CD4-positive, alpha-beta T cell treated with Interleukin-21 for 1 hour (primary cell): ENCODE measurements around the gene OR2V2.

Source experiments
- DNase-seq: peaks from one replicate; pipeline ENCODE4 v3.0.0-alpha.2; 2020

Gene OR2V2

DNA sequence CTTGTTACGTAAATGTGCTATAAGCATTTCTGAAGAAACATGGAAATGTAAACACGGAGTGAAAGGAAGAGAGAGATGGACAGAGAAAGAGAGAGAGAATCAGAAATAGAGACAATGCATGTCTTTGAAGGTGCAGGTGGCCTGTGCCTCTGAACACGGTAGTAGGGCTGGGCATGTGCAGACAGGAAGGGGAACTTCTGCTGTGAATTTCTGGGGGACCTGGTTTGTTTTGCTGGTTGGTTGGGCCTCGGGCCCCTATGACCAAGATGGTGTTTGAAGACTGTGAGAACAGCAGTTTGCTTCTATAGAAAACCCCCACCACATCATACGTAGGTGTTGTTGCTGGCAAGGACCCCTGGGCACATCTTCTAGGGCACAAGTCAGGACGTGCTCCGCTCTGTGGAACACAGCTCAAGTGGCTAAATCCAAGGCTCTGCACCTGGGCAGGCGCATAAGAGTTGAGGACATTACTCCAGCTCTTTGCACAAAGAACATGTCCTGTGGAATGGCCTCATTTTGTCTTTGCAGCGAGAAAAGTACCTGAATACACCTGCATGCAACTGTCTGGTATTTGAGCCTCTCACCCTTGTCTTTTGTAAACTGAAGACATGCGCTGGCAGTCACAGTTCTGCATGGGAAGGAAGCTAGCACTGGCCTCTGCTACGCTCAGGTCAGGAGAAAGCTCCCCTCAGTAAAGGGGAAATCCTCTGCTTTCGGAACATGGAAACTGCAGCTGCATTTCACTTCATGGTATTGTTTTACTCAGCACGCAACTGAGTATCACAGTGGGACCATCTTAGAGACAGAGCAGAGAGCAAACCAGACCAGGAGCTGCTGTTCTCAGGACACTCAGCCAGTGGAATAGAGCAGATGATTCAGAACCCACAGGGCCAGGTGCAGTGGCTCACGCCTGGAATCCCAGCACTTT lies 2.7 kb downstream of the OR2V2 start:
- no peak for DNase-seq

DNA sequence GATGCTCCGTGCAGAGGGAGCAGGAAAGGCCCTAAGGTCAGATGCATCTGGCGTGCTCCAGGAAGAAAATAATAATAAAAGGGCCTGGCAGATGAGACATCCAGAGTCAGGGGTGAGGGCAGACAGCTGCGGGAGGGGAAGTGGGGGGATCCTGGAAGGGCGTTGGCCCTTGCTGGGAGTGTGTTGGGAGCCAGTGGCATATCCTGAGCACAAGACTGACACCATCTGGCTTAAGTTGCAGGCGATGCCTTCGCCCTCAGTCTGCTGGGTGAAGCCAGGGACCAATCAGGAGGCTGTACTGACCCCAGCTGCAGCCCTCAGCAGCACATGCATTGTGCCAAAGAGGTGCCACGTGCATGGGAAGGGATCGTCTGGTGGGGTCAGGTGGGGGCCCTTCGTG lies 3.8 kb downstream of the OR2V2 start:
- no peak for DNase-seq

- DNase-seq = no peak
Observed at GRCh38 chr5:181152406-181152805, 5.0 kb downstream of the OR2V2 start.

DNA sequence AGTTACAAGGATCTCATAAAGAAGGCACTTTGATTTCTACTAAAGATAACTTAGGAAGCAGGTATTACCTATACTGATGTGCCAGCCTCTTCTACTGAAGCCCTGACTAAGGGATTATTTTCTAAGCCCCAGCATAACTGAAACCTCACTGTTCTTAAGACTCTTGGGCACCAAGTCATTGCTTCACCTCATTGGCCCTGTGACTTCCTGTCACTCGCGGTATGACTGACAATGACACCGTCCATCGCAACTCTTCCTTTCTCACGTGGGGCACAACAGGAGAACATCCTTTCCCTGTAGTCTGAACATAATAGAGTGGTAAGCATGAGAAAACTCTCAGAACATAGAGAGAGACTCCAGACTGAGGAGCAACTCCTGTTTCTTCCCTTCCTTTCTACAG lies 6.4 kb downstream of the OR2V2 start:
- DNase-seq = no peak

GRCh38 chr5:181156758-181157157 lies 9.4 kb downstream of the OR2V2 start:
- no peak for DNase-seq

DNA sequence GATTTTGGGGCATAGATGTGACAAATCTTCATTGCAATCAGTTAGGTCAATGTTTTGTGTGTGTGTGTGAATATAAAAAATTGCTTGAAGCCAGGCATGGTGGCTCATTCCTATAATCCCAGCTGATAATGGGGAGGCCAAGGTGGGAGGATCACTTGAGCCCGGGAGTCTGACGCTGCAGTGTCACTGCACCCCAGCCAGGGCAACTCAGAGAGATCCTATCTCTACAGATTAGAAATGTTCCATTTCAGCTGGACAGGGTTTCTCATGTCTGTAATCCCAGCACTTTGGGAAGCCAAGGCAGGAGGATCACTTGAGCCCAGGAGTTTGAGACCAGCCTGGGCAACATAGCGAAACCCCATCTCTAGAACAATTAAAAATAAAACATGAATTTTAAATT lies 11.5 kb downstream of the OR2V2 start:
- DNase-seq = no peak

DNA sequence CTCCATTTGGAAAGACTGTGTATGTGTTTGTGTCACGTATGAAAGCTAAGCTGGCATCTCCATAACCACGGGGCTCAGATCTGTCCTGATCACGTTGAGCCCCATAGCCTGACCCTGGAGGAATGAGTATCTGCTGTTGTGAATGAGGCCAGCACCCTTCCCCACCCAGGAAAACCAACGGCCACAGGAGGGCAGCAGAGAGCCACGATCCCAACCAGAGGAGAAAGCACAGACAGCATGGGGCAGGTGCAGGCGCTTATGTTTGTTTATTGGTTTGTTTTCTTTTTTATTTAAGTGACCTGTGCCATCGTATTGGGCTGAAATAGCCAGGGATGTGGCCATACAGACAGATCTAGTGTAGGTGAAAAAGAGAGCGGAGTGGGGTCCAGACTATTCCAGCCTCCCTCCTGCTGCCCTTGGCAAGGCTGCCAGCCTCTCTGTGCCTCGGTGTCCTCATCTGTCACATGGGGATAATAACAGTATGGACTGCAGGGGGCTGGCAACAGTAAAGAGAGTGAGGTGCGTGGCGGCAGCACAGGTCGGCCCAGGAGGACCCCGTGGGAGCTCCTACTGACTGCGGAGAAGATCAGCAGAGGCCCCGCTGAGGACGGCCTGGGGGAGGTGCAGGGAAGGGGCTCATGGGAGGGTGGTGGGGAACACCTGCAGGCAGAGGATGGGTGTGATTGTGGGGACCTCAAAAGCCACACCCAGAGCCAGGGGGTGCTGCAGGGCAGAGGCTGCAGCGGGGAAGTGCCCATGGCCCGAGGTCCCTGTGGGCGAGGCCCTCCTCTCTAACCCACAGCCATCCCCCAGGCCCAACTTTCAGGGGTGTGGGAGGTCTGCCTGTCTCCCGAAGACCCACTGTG lies 12.1 kb downstream of the OR2V2 start:
- DNase-seq = peak; percentile 91

- DNase-seq = peak; percentile 88
Observed at GRCh38 chr5:181160152-181160754, 12.9 kb downstream of the OR2V2 start.

GRCh38 chr5:181160755-181161533 lies 13.6 kb downstream of the OR2V2 start:
- DNase-seq = peak; percentile 75

DNA sequence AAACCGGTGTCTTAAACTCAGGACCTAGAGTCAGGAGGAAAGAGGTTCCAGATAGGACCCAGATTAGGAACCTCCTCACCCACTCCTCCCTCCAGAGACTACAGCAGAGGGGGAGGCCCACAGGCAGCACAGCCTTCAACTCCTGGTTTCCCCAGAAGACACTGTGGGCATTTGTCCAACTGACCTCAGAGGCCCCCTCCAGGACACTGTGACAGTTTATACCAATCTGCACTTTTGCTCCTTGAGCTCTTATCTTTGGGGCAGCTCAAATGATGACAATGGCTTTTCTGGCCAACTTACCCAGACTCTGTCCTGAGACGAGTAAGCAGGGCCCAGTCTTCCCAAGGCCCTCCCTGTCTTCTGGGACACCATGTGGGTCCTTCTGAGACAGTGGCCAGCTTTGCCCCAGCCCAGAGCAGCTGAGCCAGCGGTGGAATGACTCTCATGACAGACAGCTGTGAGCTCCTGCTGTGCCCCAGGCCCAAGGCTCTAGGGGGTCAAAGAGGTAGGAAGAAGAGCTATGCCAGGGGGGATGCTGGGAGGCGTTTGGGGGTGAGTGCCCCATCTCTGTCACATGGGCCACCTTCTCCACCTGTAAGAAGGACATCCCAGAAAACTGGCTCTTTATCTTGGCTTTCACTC lies 14.3 kb downstream of the OR2V2 start:
- no peak for DNase-seq

DNA sequence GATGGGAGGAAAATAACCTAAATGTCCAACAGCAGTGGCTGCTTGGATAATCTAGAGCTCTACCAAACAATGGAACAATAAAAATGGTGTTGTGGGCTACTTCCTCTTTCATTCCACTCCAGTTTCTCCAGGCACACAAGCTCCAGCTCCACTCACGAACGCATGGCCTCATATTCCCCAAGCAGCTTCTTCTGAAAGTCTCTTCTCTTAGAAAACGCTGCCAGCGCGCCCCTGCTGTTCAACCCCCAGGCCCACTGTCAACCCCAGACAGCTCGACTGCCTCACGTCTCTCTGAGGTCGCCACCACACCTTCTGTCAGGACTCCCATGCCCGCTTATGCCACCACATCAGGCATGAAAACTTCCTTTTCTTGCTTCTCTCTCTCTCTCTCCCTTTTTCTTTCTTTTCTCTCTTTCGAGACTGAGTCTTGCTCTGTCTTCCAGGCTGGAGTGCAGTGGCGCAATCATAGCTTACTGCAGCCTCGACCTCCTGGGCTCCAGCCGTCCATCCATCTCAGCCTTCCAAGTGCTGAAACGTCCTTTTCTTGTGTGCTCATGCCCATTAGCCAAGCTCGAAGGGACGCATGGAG lies 16.2 kb downstream of the OR2V2 start:
- no peak for DNase-seq

- DNase-seq = no peak
Observed at GRCh38 chr5:181164076-181164952, 16.9 kb downstream of the OR2V2 start.

GRCh38 chr5:181166812-181167733 lies 19.7 kb downstream of the OR2V2 start:
- DNase-seq = no peak

GRCh38 chr5:181167814-181168488 lies 20.6 kb downstream of the OR2V2 start:
- peak; percentile 40 for DNase-seq

GRCh38 chr5:181168595-181169118 lies 21.3 kb downstream of the OR2V2 start:
- DNase-seq = no peak

GRCh38 chr5:181169459-181170236 lies 22.3 kb downstream of the OR2V2 start:
- DNase-seq = peak; percentile 59

GRCh38 chr5:181170237-181170825 lies 22.9 kb downstream of the OR2V2 start:
- DNase-seq = no peak
